GM21619 (cell line): ENCODE results near the gene IGF1R.

ENCODE experiments used
- ATAC-seq: cut with Tn5 transposase; IDR thresholded peaks from one replicate; pipeline ENCODE4 v1.9.1; 2021; ENCODE audit not compliant: unreplicated experiment

IGF1R gene

GRCh38 chr15:98817745-98818144, 169.4 kb downstream of the IGF1R start:
- ATAC-seq: no peak

- ATAC-seq: no peak
Observed at GRCh38 chr15:98823012-98823458, 174.7 kb downstream of the IGF1R start.

GRCh38 chr15:98823616-98824015, 175.3 kb downstream of the IGF1R start:
- no peak for ATAC-seq

GRCh38 chr15:98824595-98824994, 176.3 kb downstream of the IGF1R start:
- ATAC-seq: no peak

- no peak for ATAC-seq
Observed at GRCh38 chr15:98826658-98827057, 178.3 kb downstream of the IGF1R start.

GRCh38 chr15:98827217-98827616, 178.9 kb downstream of the IGF1R start:
- ATAC-seq: no peak

- no peak for ATAC-seq
Observed at GRCh38 chr15:98830034-98830634, 181.8 kb downstream of the IGF1R start.

GRCh38 chr15:98834976-98835375, 186.6 kb downstream of the IGF1R start:
- ATAC-seq: no peak

- no peak for ATAC-seq
Observed at GRCh38 chr15:98835876-98836275, 187.5 kb downstream of the IGF1R start.

- ATAC-seq: no peak
Observed at GRCh38 chr15:98838387-98839259, 190.3 kb downstream of the IGF1R start.

- no peak for ATAC-seq
Observed at GRCh38 chr15:98840053-98840452, 191.7 kb downstream of the IGF1R start.

- no peak for ATAC-seq
Observed at GRCh38 chr15:98841419-98841970, 193.2 kb downstream of the IGF1R start.

GRCh38 chr15:98842192-98842972, 194.0 kb downstream of the IGF1R start:
- no peak for ATAC-seq

- no peak for ATAC-seq
Observed at GRCh38 chr15:98842973-98843285, 194.6 kb downstream of the IGF1R start.

GRCh38 chr15:98843844-98844243, 195.5 kb downstream of the IGF1R start:
- ATAC-seq: no peak

- no peak for ATAC-seq
Observed at GRCh38 chr15:98844261-98844660, 195.9 kb downstream of the IGF1R start.

GRCh38 chr15:98845138-98845884, 197.0 kb downstream of the IGF1R start:
- no peak for ATAC-seq

- ATAC-seq: peak; percentile 41
Observed at GRCh38 chr15:98850961-98851572, 202.7 kb downstream of the IGF1R start.

GRCh38 chr15:98853161-98853560, 204.8 kb downstream of the IGF1R start:
- ATAC-seq: peak; percentile 42
